Esophagus squamous epithelium (tissue), 5 donors: ENCODE measurements around the gene CD46. TPM values are rescaled to one million over a fixed set of nuclear protein-coding genes. Genes with fewer than 3 reads are reported as not detected.

ENCODE experiments used
- DNase-seq: peaks from one replicate; lab custom pipeline; 2025; lab: John Stamatoyannopoulos, UW
- H3K27ac ChIP-seq, 4 donors: fragments of 200-600 bp; sonication (generic); one replicate each; pipeline ENCODE4 v1.5.1; 2016 to 2019; ENCODE audit warnings: mild to moderate bottlenecking in 1 of 4
- H3K27me3 ChIP-seq, 4 donors: fragments of 200-600 bp; sonication (generic); 1 replicate in 3 of 4; 2 replicates in 1 of 4; pipeline versions ENCODE4 v1.5.1 to v1.6.0; 2017 to 2021; ENCODE audit warnings: antibody characterized with exemption in 1 of 4
- H3K36me3 ChIP-seq, 3 donors: fragments of 200-600 bp; sonication (generic); one replicate each; pipeline ENCODE4 v1.5.1; 2016 to 2019
- H3K4me1 ChIP-seq, 3 donors: fragments of 200-600 bp; sonication (generic); one replicate each; pipeline ENCODE4 v1.5.1; 2017 to 2019
- H3K4me3 ChIP-seq, 4 donors: fragments of 200-600 bp; sonication (generic); 1 replicate in 3 of 4; 2 replicates in 1 of 4; pipeline ENCODE4 v1.5.1; 2016 to 2019; ENCODE audit warnings: mild to moderate bottlenecking in 2 of 4, moderate library complexity in 1 of 4
- H3K9me3 ChIP-seq, 3 donors: fragments of 200-600 bp; sonication (generic); one replicate each; pipeline ENCODE4 v1.5.1; 2016 to 2019
- POLR2A ChIP-seq, 4 donors: fragments of 450-650 bp; IDR thresholded peaks; one replicate each; pipeline ENCODE4 v1.6.1; 2017; ENCODE audit warnings: antibody characterized with exemption in 4 of 4, mild to moderate bottlenecking in 4 of 4, moderate library complexity in 3 of 4
- WGBS, 2 donors: methylation state at CpG; one replicate each; pipeline ENCODE4 v1.1.5; 2018; 5-methylcytosine and 5-hydroxymethylcytosine counted together
- intact Hi-C: fragments of 100-400 bp; cut with DNase I; formaldehyde crosslinking; loops from one replicate; pipeline ENCODE4 v1.15.0; 2022
- total RNA-seq, 4 donors: library from RNA; depleted of rRNA; stranded (reverse); fragments of >200 nt; gene quantifications; one replicate each; pipeline ENCODE4 v1.1.0, GENCODE V29; 2016
- TF ChIP-seq, protein P1 (sequence below), 6 experiments: fragments of 450-650 bp in 4 of 6; fragments of 200-600 bp in 2 of 6; sonication (generic) in 2 of 6; IDR thresholded peaks; one replicate each; pipeline ENCODE4 v1.5.1; 2016 to 2019; ENCODE audit warnings: antibody characterized with exemption in 6 of 6, mild to moderate bottlenecking in 4 of 6, moderate library complexity in 4 of 6
- donor health status: DM: yes; HTN: yes; CAD: no.

Gene CD46
- total RNA-seq, 4 donors from 2014 or later = 131 to 191 (median 157) TPM

DNA sequence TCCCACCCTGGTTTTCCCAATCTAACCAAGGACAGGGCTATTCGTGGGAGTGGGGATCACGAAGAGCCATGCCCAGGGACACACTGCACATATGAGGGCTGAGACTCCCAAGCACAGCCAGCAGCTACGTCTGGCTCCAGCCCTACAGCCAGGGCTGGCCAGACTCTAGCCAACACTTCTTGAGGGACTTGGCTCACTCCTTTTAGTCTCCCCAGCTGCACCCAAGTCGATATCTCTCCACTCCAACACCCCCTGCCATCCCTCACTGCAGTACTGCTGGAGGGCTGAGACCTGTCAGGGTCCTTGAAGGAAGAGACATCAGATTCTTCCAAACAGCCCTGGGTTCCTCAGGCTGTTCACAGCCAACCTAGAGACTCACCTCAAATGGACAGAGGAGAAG lies 62.6 kb downstream of the CD46 start:
- intact Hi-C loops = no loop called here
- Histone ChIP-seq H3K4me3 (peak overlapping the region in 1 of 4 donors; percentile 45), H3K4me1 (peaks cover 46 to 100% (median 82%) of the 10 kb centered on the region in 3 donors), H3K27ac (peak overlapping the region; percentile 27 to 90 (median 60)), H3K27me3 (no peaks in the 10 kb centered on the region), H3K36me3 (peaks cover 25 to 100% (median 42%) of the 10 kb centered on the region in 3 donors), H3K9me3 (no peaks in the 10 kb centered on the region)
- WGBS, 2 donors = 65 to 89% methylated on average over 4 of the region's 4 CpGs
- TF ChIP-seq, protein P1, sequence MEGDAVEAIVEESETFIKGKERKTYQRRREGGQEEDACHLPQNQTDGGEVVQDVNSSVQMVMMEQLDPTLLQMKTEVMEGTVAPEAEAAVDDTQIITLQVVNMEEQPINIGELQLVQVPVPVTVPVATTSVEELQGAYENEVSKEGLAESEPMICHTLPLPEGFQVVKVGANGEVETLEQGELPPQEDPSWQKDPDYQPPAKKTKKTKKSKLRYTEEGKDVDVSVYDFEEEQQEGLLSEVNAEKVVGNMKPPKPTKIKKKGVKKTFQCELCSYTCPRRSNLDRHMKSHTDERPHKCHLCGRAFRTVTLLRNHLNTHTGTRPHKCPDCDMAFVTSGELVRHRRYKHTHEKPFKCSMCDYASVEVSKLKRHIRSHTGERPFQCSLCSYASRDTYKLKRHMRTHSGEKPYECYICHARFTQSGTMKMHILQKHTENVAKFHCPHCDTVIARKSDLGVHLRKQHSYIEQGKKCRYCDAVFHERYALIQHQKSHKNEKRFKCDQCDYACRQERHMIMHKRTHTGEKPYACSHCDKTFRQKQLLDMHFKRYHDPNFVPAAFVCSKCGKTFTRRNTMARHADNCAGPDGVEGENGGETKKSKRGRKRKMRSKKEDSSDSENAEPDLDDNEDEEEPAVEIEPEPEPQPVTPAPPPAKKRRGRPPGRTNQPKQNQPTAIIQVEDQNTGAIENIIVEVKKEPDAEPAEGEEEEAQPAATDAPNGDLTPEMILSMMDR (IDR thresholded peaks at IDR 0.05) = no peak
- TF ChIP-seq POLR2A (IDR thresholded peaks at IDR 0.05) = no peak
- DNase-seq = no peak

DNA sequence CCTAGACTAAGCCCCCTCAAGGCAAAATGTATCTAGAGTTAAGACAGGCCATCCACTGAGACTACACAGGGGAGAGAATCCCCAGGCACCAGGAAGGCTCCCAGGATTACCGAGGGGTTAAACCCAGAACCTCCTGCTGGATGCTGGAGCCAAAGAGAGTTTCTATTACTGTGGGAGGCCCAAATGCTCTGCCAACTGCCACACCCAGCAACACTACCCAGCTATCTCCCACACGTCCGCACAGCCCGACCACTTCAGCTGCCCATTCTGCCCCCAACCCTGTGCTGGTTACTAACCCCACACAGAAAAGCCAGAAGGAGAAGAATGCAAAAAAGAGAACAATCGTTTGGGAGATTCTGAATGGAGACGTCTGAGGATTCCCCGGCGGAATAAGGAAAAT lies 63.6 kb downstream of the CD46 start:
- H3K4me3 ChIP-seq = peak overlapping the region in 1 of 4 donors; percentile 7
- 61 to 72% methylated on average over 5 to 8 of the region's 8 CpGs for WGBS, 2 donors
- DNase-seq = no peak
- no peaks in the 10 kb centered on the region for H3K27me3 ChIP-seq
- TF ChIP-seq, protein P1 (IDR thresholded peaks at IDR 0.05) = no peak
- TF ChIP-seq POLR2A (IDR thresholded peaks at IDR 0.05) = no peak
- intact Hi-C loops = no loop called here
- peaks cover 25 to 100% (median 35%) of the 10 kb centered on the region in 3 donors for H3K36me3 ChIP-seq
- H3K27ac ChIP-seq = peak overlapping the region in 3 of 4 donors; percentile 39 to 90 (median 47)
- peaks cover 41 to 100% (median 72%) of the 10 kb centered on the region in 3 donors for H3K4me1 ChIP-seq
- no peaks in the 10 kb centered on the region for H3K9me3 ChIP-seq

DNA sequence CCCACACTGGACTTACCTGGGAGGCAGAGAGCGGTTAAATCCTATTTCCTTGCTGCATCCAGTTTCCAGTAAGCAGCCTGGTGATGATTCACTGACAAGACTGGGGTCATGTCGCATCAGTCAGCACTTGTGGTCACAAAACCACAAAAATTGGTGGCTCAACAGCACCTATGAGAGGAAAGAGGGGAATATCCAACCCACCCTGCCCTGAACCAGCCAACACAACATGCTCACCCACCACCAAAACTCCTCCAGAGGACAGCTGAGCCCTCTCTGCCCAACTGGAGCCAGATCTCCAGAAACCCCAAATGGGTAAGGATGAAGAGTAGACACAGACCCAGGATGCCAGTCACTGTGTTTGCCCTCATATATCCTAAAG lies 64.0 kb downstream of the CD46 start:
- H3K4me3 ChIP-seq = peak overlapping the region in 1 of 4 donors; percentile 7
- H3K4me1 ChIP-seq = peaks cover 40 to 100% (median 68%) of the 10 kb centered on the region in 3 donors
- peaks cover 25 to 100% (median 35%) of the 10 kb centered on the region in 3 donors for H3K36me3 ChIP-seq
- peak overlapping the region in 3 of 4 donors; percentile 39 to 90 (median 47) for H3K27ac ChIP-seq
- DNase-seq = no peak
- 54 to 60% methylated on average over 2 of the region's 2 CpGs for WGBS, 2 donors
- H3K27me3 ChIP-seq = no peaks in the 10 kb centered on the region
- intact Hi-C loops = no loop called here
- TF ChIP-seq, protein P1 (IDR thresholded peaks at IDR 0.05) = no peak
- no peak for TF ChIP-seq POLR2A (IDR thresholded peaks at IDR 0.05)
- no peaks in the 10 kb centered on the region for H3K9me3 ChIP-seq

DNA sequence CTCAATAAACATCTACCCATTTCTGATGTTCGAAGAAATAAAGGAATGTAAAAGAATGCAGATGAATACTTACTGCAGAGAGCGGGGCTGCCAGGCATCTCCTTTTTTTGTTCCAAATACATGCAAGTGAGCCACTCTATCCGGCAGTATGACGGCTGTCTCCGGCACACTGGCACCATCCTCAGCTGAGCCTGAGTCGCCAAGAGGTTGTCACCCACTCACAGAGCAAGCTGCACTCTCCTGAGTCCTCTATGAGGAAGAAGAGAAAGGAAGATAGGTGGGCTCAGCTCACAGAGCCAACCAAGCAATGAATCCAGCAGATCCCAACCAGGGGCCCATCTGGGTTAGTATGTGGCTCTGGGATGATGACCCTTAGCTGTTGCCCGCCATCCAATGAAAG lies 65.3 kb downstream of the CD46 start:
- no peak for TF ChIP-seq POLR2A (IDR thresholded peaks at IDR 0.05)
- TF ChIP-seq, protein P1 (IDR thresholded peaks at IDR 0.05) = no peak
- WGBS, 2 donors = 77 to 98% methylated on average over 6 to 7 of the region's 7 CpGs
- intact Hi-C loops = no loop called here
- Histone ChIP-seq H3K9me3 (no peaks in the 10 kb centered on the region), H3K27ac (peak overlapping the region in 3 of 4 donors; percentile 47 to 90 (median 65)), H3K4me1 (peaks cover 40 to 100% (median 61%) of the 10 kb centered on the region in 3 donors), H3K36me3 (peaks cover 22 to 98% (median 35%) of the 10 kb centered on the region in 3 donors), H3K4me3 (peak overlapping the region in 2 of 4 donors; percentile 12 to 43), H3K27me3 (no peaks in the 10 kb centered on the region)
- no peak for DNase-seq

DNA sequence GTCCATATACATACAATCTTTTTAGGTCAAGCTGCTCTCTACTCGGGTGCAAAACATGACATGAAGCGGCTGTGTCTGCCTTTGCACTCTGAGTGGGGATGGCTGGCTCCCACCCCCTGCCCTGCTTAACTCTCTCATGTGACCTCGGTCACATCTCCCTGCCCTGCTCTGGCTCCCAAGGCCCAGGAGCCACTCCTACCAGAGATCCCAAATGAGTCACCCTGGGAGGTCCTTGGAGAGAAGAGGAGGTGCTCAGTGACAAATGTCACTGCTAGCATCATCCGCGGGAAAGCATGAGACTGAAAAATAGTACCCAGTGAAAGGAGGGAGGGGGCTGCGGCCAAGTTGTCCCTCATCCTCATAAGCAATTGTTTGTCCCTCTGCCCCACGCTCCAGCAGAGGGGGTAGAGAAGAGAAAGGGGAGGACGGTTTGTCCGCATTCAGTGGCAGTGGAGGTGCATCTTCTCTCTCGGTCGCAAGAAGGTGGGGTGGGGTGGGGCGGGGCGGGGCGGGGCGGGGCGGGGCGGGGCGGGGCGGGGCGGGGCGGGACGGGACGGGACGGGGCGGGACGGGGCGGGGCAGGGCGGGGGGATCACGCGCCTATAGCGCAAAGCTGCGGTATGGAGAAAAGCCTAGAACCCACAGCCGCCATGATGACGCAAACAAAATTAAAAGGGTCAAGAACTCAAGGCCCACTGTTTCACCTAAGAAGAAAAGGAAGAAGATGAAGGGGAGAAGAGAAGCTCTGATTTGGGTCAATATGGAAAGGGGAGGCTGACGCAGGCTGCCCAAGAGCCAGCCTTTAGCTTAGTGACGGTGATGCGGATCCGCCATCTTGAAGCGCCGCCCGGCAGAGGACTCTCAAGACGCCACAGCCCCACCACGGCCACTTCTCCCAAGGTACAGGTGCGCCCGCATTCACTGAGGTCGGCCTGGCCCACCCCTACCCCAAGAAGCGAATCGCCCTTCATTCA lies 66.2 kb downstream of the CD46 start:
- 84 to 94% methylated on average over 16 to 18 of the region's 48 CpGs for WGBS, 2 donors
- intact Hi-C loops = no loop called here
- no peak for DNase-seq

More for the DNA sequence above, 66.2 kb downstream of the CD46 start:
- no peaks in the 10 kb centered on the region for H3K27me3 ChIP-seq
- TF ChIP-seq, protein P1 (IDR thresholded peaks at IDR 0.05) = no peak
- no peak for TF ChIP-seq POLR2A (IDR thresholded peaks at IDR 0.05)
- H3K9me3 ChIP-seq = no peaks in the 10 kb centered on the region
- H3K4me3 ChIP-seq = peak overlapping the region in 3 of 4 donors; percentile 2 to 75 (median 60)
- peaks cover 40 to 100% (median 58%) of the 10 kb centered on the region in 3 donors for H3K4me1 ChIP-seq
- H3K36me3 ChIP-seq = peaks cover 22 to 89% (median 28%) of the 10 kb centered on the region in 3 donors
- H3K27ac ChIP-seq = peak overlapping the region; percentile 7 to 95 (median 62)
